EL (cell line): ENCODE data around the gene SPOCK1.

ENCODE experiments used
- DNase-seq: peaks from one replicate; pipeline ENCODE4 v3.0.0-alpha.2; 2016

The SPOCK1 gene

GRCh38 chr5:137216976-137217598 lies 282.0 kb downstream of the SPOCK1 start:
- no peak for DNase-seq

- DNase-seq: no peak
Measured at GRCh38 chr5:137215780-137216179, 283.3 kb downstream of the SPOCK1 start.

DNA sequence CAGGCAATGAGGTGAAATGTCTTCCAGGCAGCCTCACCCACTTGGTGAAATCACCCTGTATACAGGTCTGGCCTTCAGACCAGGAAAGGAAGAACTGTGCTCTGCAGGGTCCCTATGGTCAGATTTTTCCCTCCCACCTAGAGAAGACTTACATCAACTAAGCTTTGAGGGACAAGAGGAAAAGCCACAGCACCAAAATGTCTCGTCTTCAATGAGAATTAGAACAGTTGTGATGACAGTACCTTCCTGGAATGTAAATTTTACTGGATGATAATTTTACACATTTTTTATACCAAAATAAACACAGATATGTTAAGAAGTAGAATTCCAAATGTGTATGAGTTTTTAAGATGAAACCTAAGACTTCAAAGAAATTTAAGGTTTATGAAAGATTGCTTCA lies 283.9 kb downstream of the SPOCK1 start:
- DNase-seq: peak; percentile 41

DNA sequence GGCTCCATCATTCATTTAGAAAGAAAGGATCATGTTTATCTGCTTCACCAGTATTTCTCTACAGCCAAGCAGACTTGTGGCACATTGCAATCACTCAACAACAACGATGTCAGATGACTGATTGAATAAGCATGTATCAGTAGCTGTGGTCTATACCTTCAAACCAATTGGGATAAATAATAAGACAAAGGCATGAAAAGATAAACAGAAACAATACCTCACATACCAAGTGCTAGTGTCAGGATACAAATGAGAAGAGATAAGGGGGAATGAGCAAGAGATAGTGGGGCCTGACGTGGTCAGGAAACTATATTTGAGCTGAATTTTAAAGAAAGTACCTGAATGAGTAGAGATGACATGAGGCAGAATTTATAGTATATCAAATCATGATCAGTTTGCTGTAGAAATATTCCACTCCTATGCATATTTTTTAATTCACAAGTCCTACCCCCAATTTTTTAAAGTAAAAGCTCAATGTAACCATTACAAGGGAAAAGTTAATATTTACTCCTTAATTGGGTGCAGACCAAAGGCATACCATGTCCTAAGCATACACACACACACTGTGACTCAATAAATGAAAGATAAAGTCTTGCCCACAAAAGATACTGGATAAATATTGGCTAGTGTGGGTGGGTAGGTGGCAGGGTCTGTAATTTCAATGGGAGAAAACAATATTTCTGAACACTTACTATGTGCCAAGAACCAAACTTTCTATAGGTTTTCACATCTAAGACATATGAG lies 284.5 kb downstream of the SPOCK1 start:
- peak; percentile 35 for DNase-seq

- DNase-seq: no peak
Measured at GRCh38 chr5:137212471-137212870, 286.7 kb downstream of the SPOCK1 start.

- DNase-seq: no peak
Measured at GRCh38 chr5:137209232-137209809, 289.8 kb downstream of the SPOCK1 start.

GRCh38 chr5:137207023-137207760 lies 291.9 kb downstream of the SPOCK1 start:
- no peak for DNase-seq

DNA sequence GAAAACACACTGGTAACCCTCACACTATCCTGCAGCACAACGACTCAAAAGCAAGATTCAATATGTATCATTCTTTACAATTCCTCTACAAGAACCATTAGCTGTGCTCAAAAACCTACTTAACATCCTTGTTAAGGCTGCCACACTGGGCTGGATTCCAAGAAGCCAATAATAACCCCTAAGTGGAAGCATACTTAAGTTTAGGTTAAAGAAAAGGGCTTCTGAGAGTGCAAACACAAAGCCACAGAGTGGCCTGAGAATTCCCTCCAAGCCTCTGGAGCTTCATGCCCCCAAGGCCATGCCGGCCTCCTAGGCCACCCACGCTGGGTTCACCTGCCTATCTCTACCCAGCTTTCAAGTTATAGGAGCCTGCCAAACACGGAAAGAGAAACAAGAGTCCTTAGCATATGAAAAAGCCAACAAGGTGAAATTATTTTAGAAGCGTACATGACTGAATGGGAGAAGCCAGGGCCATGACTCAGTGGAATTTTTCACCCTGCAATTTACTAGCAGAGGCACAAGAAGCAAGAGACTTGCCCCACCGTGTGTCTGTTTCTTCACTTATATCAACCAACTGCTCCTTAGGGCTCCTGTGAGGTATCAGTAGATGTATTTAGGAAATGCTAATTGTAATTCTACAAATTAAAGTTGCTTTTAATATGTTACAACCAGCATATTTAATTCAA lies 293.0 kb downstream of the SPOCK1 start:
- peak; percentile 54 for DNase-seq

DNA sequence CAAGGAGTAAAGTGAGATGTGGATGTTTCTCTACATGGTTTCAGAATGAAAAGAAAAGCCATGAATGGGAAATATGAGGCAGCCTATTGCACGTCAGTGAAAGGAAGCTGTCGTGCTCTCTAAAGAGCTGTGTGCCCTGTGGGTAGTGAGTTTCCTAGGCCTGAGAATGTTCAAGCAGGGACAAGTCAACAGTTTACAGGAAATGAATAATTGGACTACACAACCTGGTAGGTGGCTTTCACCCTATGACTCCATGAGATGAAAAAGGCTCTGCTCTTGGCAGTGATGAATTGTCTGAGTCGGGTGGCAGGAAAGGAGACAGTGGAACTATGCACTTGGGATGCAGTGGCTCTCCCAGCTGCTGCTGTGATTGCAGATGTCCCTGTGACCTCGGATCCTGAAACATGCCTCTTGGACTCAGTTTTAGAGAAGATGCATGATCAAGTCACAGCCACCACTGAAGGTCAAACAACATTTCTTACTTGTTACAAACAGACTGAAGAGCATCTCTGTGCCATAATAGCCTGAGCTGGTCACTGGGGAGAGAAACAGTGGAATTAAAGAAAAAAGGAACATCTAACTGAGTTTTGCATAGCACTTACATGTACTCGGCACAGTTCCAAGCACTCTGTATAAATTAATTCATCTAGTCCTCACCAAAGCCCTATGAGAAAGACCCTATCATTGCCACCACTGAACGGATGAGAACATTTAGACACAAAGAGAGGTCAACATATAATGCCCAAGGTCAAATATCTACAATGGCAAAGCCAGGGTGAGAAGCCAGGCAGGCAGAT lies 293.7 kb downstream of the SPOCK1 start:
- no peak for DNase-seq

DNA sequence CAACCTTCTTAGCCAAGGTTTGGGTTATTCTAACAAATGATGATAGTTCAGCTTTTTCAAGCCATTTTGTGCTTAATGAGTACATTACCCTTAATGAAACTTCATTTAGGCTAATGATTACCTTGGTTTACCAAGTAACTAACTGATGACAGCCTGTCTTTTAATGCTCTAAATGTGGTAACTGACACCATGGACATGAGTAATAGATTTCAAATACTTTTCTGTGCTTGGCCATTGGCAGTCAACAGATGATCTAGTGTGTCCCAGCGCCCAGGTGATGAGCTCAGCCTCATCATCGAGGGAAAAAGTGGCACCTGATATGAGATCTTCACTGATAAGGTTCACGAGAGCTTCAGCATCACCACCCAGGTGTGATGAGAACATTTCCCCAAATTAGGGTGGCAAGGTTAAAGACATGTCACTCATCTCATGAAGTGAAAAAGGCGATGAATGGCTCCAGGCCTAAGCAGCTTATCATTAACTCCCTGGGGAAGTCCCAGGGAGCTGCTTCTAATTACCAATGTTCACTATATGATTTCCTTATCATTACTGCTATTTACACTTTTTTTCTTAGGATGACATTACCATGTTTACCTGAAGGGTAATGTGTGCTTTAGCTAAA lies 296.0 kb downstream of the SPOCK1 start:
- no peak for DNase-seq

DNA sequence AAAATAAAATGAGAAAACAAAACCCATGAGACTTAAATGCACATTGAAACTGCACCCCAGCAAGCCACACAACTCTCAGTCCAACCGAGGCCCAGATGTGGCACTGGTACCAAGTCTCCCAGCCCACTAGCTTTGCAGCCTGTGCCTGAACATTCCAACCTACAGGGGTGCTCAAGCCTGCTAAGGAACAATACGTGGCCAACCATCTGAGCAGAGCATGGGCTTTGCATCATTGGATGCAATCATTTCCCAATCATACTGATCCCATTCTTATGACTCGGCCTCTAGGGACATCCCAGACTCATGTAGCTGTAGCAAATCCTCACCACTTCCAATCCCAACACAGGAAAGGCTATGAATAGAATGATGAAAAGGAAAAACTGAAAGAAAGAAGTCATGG lies 297.2 kb downstream of the SPOCK1 start:
- peak; percentile 58 for DNase-seq

GRCh38 chr5:137200906-137201700 lies 298.0 kb downstream of the SPOCK1 start:
- DNase-seq: no peak

DNA sequence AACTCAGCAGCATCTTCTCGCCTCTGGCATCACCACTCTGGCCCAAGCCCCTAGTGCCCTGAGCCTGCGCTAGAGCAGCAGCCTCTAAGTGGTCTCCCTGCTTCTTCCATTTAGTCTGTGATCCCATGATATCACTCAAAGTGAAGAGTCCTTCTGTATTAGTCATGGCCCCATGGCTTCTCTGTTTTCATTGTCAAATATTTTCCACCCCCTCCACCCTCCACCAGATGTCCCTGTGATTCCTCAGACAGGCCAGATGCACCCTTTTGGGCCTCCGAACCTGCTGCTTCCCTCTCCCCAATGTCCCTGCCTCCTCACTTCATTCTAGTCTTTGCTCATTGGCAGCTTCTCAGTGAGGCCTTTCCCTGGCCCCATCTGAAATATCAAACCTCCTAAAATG lies 299.2 kb downstream of the SPOCK1 start:
- DNase-seq: peak; percentile 90

- DNase-seq: no peak
Measured at GRCh38 chr5:137199201-137199600, 299.9 kb downstream of the SPOCK1 start.

DNA sequence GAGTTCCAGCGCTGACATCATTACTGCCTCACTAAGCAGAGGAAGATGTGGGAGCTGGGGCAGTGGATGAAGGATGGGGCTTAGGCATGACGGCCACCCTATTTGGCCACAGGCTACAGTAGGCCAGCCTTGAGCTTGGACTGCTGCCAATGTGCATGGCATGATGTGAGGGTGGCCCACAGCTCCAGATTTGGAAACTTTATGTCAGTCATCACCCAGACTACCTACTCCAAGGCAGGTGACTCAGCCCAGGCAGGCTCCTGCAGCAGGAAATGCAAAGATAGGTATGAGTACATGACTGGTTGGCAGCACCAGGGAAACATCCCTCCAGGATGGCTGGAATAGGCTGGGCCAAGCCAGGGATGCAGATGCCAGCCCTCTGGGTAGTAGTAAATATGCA lies 303.6 kb downstream of the SPOCK1 start:
- DNase-seq: no peak

GRCh38 chr5:137194300-137194699 lies 304.8 kb downstream of the SPOCK1 start:
- no peak for DNase-seq

DNA sequence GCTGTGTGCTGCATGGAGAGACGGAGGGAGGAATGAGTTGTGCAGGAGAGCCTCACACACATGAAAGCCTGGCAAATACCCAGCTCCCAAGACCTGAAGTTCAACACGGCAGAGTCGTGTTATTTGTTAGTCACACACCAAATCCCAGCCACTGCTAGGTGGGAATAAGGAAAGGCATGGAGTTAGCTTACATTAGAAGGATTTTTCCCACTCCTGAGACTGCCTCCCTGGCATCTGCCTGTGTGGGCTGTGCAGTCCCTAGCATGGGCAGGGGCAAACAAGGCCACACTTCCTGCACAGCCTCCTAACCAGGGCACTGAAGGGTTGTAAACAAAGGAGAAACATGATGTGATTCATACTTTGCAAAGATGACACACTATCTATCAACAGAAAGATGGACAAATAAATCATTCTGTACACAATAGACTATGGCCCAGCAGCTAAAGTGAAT lies 306.8 kb downstream of the SPOCK1 start:
- peak; percentile 65 for DNase-seq

DNA sequence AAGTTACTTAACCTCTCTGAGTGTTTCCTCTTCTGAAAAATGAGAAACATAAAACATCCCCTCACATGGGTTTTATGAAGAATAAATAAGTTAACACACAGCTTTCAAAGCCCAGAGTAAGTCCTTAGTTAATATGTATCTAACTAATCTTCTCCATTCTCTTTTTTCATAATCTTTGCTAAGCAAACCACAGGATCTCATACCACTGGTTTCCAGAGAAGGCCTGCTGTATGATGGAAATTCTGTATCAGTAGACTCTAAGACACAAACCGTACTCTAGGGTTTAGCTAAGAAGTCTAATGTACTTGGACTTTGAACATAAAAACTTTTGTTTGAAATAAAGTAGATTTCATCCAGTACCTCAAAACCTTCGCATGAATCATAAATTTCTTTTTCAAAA lies 307.9 kb downstream of the SPOCK1 start:
- no peak for DNase-seq

DNA sequence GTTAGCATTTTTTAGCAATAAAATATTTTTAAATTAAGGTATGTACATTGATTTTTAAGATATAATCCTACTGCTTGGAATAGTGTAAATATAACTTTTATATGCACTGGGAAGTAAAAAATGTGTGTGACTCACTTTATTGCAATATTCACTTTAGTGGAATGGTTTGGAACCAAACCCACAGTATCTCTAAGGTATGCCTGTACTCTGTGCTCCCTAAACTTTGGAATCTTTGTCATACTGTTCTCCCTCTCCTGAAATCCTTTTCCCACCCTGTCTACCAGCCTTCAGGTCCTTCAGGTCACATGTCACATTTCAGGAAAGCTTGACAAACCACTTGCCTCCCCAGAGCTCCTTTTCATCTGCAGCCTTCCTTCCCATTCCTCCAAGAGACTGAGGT lies 308.7 kb downstream of the SPOCK1 start:
- DNase-seq: peak; percentile 69

- peak; percentile 41 for DNase-seq
Measured at GRCh38 chr5:137190031-137190430, 309.1 kb downstream of the SPOCK1 start.

DNA sequence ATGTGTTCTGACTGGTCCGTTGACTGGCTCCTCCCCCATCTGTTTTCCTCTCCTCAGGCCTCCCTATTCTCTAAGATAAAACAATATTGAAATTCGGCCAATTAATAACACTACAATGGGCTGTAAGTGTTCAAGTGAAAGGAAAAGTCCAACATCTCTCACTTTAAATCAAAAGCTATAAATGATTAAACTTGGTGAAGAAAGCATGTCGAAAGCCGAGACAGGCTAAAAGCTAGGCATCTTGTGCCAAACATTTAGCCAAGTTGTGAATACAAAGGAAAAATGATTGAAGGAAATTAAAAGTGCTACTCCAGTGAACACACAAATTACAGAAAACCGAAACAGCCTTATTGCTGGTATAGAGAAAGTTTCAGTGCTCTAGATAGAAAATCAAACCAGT lies 310.6 kb downstream of the SPOCK1 start:
- no peak for DNase-seq
